Hepatocyte (in vitro differentiated cells): ENCODE measurements around the gene FOXL1. TPM values are rescaled to one million over a fixed set of nuclear protein-coding genes. Genes with fewer than 3 reads are reported as not detected.

Source experiments
- DNase-seq: peaks from one replicate; pipeline ENCODE4 v3.0.0-alpha.2; 2016; ENCODE audit warnings: low spot score
- H2AFZ ChIP-seq: fragments of 200-600 bp; sonication (generic); 2 replicates; pipeline ENCODE4 v1.6.0; 2016; ENCODE audit warnings: antibody characterized with exemption, mild to moderate bottlenecking
- H3K27ac ChIP-seq: fragments of 200-600 bp; sonication (generic); 2 replicates; pipeline ENCODE4 v1.5.1; 2016; ENCODE audit warnings: mild to moderate bottlenecking
- H3K27me3 ChIP-seq: fragments of 200-600 bp; sonication (generic); 2 replicates; pipeline ENCODE4 v1.6.1; 2016
- H3K36me3 ChIP-seq: fragments of 200-600 bp; sonication (generic); replicated peaks from 2 replicates; pipeline ENCODE4 v1.5.1; 2016; ENCODE audit warnings: low read depth; ENCODE audit not compliant: insufficient read depth
- H3K4me1 ChIP-seq: fragments of 200-600 bp; sonication (generic); 2 replicates; pipeline ENCODE4 v1.5.1; 2016; ENCODE audit warnings: mild to moderate bottlenecking, moderate library complexity; ENCODE audit not compliant: insufficient read depth
- H3K4me2 ChIP-seq: fragments of 200-600 bp; sonication (generic); 2 replicates; pipeline ENCODE4 v1.6.0; 2016
- H3K4me3 ChIP-seq: fragments of 200-600 bp; sonication (generic); 2 replicates; pipeline ENCODE4 v1.5.1; 2016; ENCODE audit warnings: mild to moderate bottlenecking
- H3K79me2 ChIP-seq: fragments of 200-600 bp; sonication (generic); 2 replicates; pipeline ENCODE4 v1.6.0; 2017; ENCODE audit warnings: mild to moderate bottlenecking
- H3K9me2 ChIP-seq: fragments of 200-600 bp; sonication (generic); replicated peaks from 2 replicates; pipeline ENCODE4 v1.6.0; 2017; ENCODE audit warnings: mild to moderate bottlenecking; ENCODE audit not compliant: insufficient read depth
- H3K9me3 ChIP-seq: fragments of 200-600 bp; sonication (generic); 2 replicates; pipeline ENCODE4 v1.5.1; 2016; ENCODE audit warnings: low read depth, mild to moderate bottlenecking
- H4K20me1 ChIP-seq: fragments of 200-600 bp; sonication (generic); 2 replicates; pipeline ENCODE4 v1.6.0; 2016; ENCODE audit warnings: mild to moderate bottlenecking; ENCODE audit not compliant: insufficient read depth, poor library complexity, severe bottlenecking
- CTCF ChIP-seq: fragments of 200-600 bp; sonication (generic); IDR thresholded peaks from 2 replicates; pipeline ENCODE4 v1.5.1; 2016; ENCODE audit warnings: antibody characterized with exemption, mild to moderate bottlenecking; ENCODE audit not compliant: poor library complexity
- EZH2 ChIP-seq: fragments of 200-600 bp; sonication (generic); IDR thresholded peaks from 2 replicates; pipeline ENCODE4 v1.6.1; 2016; ENCODE audit warnings: antibody characterized with exemption, mild to moderate bottlenecking, borderline replicate concordance
- EZH2phosphoT487 ChIP-seq: fragments of 200-600 bp; sonication (generic); IDR thresholded peaks from one replicate; pipeline ENCODE4 v1.6.1; 2018; ENCODE audit warnings: antibody characterized with exemption, mild to moderate bottlenecking, low read depth, moderate library complexity; ENCODE audit not compliant: unreplicated experiment, severe bottlenecking
- WGBS: methylation state at CpG from one replicate; pipeline ENCODE4 v1.1.6; 2016; ENCODE audit warnings: low lambda C conversion rate; ENCODE audit errors: missing lambda C conversion rate; 5-methylcytosine and 5-hydroxymethylcytosine counted together
- polyA plus RNA-seq: library from polyadenylated mRNA; unstranded; fragments of >200 nt; fragmentation: Nextera tagmentation; extraction: Ambion mirVana; gene quantifications from 2 replicates; pipeline ENCODE4 v1.2.1, GENCODE V29; 2016
- total RNA-seq: library from RNA; depleted of rRNA; stranded (reverse); fragments of >200 nt; gene quantifications from 2 replicates; pipeline ENCODE4 v1.2.3, GENCODE V29; 2014

FOXL1 gene
- total and polyA plus RNA-seq, 2 experiments from 2014 or later: 1.3 to 3.1 TPM

GRCh38 chr16:86608301-86608747 is 30.0 kb downstream of the FOXL1 start:
- Histone ChIP-seq H4K20me1 (no peaks in the 10 kb centered on the region), H3K9me2 (no peaks in the 10 kb centered on the region), H3K4me2 (no peak overlapping the region), H3K9me3 (no peaks in the 10 kb centered on the region), H3K4me1 (no peaks in the 10 kb centered on the region), H3K36me3 (no peaks in the 10 kb centered on the region), H3K27me3 (no peaks in the 10 kb centered on the region), H3K27ac (no peak overlapping the region), H3K4me3 (no peak overlapping the region), H3K79me2 (no peaks in the 10 kb centered on the region), H2AFZ (no peak overlapping the region)
- no peak for TF ChIP-seq CTCF
- no peak for TF ChIP-seq EZH2phosphoT487
- DNase-seq: no peak
- WGBS: 58% methylated on average over 2 of the region's 2 CpGs

GRCh38 chr16:86609115-86609514 is 30.8 kb downstream of the FOXL1 start:
- no peak for DNase-seq
- no peaks in the 10 kb centered on the region for H3K27me3 ChIP-seq
- H3K9me3 ChIP-seq: no peaks in the 10 kb centered on the region
- TF ChIP-seq EZH2phosphoT487 (no peak), EZH2 (no peak), CTCF (no peak)
- no peaks in the 10 kb centered on the region for H3K36me3 ChIP-seq
- no peaks in the 10 kb centered on the region for H3K9me2 ChIP-seq
- H4K20me1 ChIP-seq: no peaks in the 10 kb centered on the region
- no peak overlapping the region for H2AFZ ChIP-seq
- H3K4me2 ChIP-seq: no peak overlapping the region
- H3K79me2 ChIP-seq: no peaks in the 10 kb centered on the region
- 76% methylated on average over 6 of the region's 6 CpGs for WGBS
- H3K27ac ChIP-seq: no peak overlapping the region
- H3K4me1 ChIP-seq: no peaks in the 10 kb centered on the region
- no peak overlapping the region for H3K4me3 ChIP-seq

GRCh38 chr16:86609661-86610060 is 31.3 kb downstream of the FOXL1 start:
- no peaks in the 10 kb centered on the region for H3K4me1 ChIP-seq
- no peak for TF ChIP-seq EZH2phosphoT487
- no peak overlapping the region for H3K27ac ChIP-seq
- DNase-seq: no peak
- no peaks in the 10 kb centered on the region for H4K20me1 ChIP-seq
- H3K9me3 ChIP-seq: no peaks in the 10 kb centered on the region
- H3K27me3 ChIP-seq: no peaks in the 10 kb centered on the region
- no peak overlapping the region for H2AFZ ChIP-seq
- no peaks in the 10 kb centered on the region for H3K79me2 ChIP-seq
- no peaks in the 10 kb centered on the region for H3K9me2 ChIP-seq
- H3K4me3 ChIP-seq: no peak overlapping the region
- H3K36me3 ChIP-seq: no peaks in the 10 kb centered on the region
- WGBS: 94% methylated on average over 10 of the region's 10 CpGs
- H3K4me2 ChIP-seq: no peak overlapping the region

- no peaks in the 10 kb centered on the region for H3K27me3 ChIP-seq
- 80% methylated on average over 18 of the region's 18 CpGs for WGBS
These were observed 32.6 kb downstream of the FOXL1 start for GRCh38 chr16:86610779-86611524.

More at GRCh38 chr16:86610779-86611524, 32.6 kb downstream of the FOXL1 start:
- Histone ChIP-seq H4K20me1 (no peaks in the 10 kb centered on the region), H2AFZ (no peak overlapping the region), H3K27ac (no peak overlapping the region), H3K4me1 (no peaks in the 10 kb centered on the region), H3K79me2 (no peaks in the 10 kb centered on the region), H3K36me3 (no peaks in the 10 kb centered on the region), H3K9me2 (no peaks in the 10 kb centered on the region), H3K4me3 (no peak overlapping the region), H3K4me2 (no peak overlapping the region), H3K9me3 (no peaks in the 10 kb centered on the region)
- no peak for TF ChIP-seq EZH2phosphoT487
- no peak for TF ChIP-seq CTCF
- no peak for TF ChIP-seq EZH2
- DNase-seq: no peak
